Gastrocnemius medialis (tissue), 4 donors: ENCODE measurements around the gene CDR2. TPM values are rescaled to one million over a fixed set of nuclear protein-coding genes. Genes with fewer than 3 reads are reported as not detected.

Experiments
- ATAC-seq, 2 donors: fragments of 150-250 bp; one replicate each; pipeline ENCODE4 v1.9.1; 2016
- DNase-seq, 2 donors: peaks; one replicate each; pipeline ENCODE4 v3.0.0-alpha.2; 2019
- H3K27ac ChIP-seq, 4 donors: fragments of 200-600 bp; sonication (generic); 1 replicate in 1 of 4; 2 replicates in 3 of 4; pipeline ENCODE4 v1.5.1; 2016 to 2018; ENCODE audit warnings: mild to moderate bottlenecking in 2 of 4, moderate library complexity in 1 of 4
- H3K27me3 ChIP-seq, 3 donors: fragments of 200-600 bp; sonication (generic) in 2 of 3; 1 replicate in 1 of 3; 2 replicates in 2 of 3; pipeline versions ENCODE4 v1.5.1 to v1.6.0; 2016 to 2019; ENCODE audit warnings: mild to moderate bottlenecking in 1 of 3, moderate library complexity in 1 of 3
- H3K36me3 ChIP-seq, 2 donors: fragments of 200-600 bp; sonication (generic) in 1 of 2; one replicate each; pipeline ENCODE4 v1.5.1; 2017 to 2018
- H3K4me1 ChIP-seq, 2 donors: fragments of 200-600 bp; sonication (generic) in 1 of 2; one replicate each; pipeline ENCODE4 v1.5.1; 2016 to 2017; ENCODE audit warnings: mild to moderate bottlenecking in 2 of 2
- H3K4me3 ChIP-seq, 4 donors: fragments of 200-600 bp; sonication (generic) in 3 of 4; 1 replicate in 1 of 4; 2 replicates in 3 of 4; pipeline ENCODE4 v1.5.1; 2016 to 2019; ENCODE audit warnings: mild to moderate bottlenecking in 2 of 4
- H3K9me3 ChIP-seq, 3 donors: fragments of 200-600 bp; sonication (generic) in 2 of 3; 1 replicate in 1 of 3; 2 replicates in 2 of 3; pipeline ENCODE4 v1.5.1; 2016 to 2019
- POLR2A ChIP-seq, 2 donors: fragments of 450-650 bp; IDR thresholded peaks; one replicate each; pipeline ENCODE4 v1.6.1; 2017; ENCODE audit warnings: antibody characterized with exemption in 2 of 2, mild to moderate bottlenecking in 2 of 2, moderate library complexity in 2 of 2
- in situ Hi-C, 4 donors: fragments of 200-750 bp; cut with MboI; loops; one replicate each; pipeline versions ENCODE4 v1.15.0 to v1.8.0; 2017; ENCODE audit warnings: low sequenced_read_pairs in 4 of 4
- intact Hi-C: fragments of 100-400 bp; cut with DNase I; formaldehyde crosslinking; loops from one replicate; pipeline ENCODE4 v1.15.1; 2023; ENCODE audit warnings: low total_unique reads
- total RNA-seq, 4 donors: library from RNA; depleted of rRNA; stranded (reverse); fragments of >200 nt; gene quantifications; one replicate each; pipeline versions ENCODE4 v1.1.0 to v1.2.3, GENCODE V29; 2016
- TF ChIP-seq, protein P1 (sequence below), 5 experiments: fragments of 450-650 bp in 3 of 5; fragments of 200-600 bp in 2 of 5; sonication (generic) in 2 of 5; IDR thresholded peaks in 4 of 5; conservative IDR thresholded peaks in 1 of 5; 1 replicate in 4 of 5; 2 replicates in 1 of 5; pipeline ENCODE4 v1.5.1; 2016 to 2019; ENCODE audit warnings: antibody characterized with exemption in 5 of 5, mild to moderate bottlenecking in 3 of 5, moderate library complexity in 3 of 5

CDR2 gene
- total RNA-seq, 4 donors from 2014 or later = 4.1 to 7.6 (median 7.3) TPM

DNA sequence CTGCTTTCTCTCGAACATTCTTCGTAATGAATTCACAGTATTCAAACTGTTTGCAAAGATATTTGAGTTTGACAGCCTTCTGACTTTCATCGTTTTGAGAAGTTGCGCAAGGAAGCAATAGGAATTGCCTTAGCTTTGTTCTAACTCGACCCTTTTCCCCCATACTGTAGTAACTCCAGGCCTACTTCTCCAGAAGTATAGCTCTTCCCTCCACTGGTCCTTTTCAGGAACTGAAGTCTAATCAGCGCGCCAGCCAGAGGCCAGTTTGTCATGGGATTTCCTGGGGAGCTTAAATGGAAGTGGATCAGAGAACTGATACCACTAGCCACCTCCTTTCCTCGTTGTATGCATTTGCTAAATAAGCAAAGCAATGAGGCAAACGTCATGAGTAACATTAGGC lies 27.9 kb downstream of the CDR2 start:
- no peak overlapping the region for H3K27ac ChIP-seq
- intact Hi-C loops (no loop called here), in situ Hi-C loops (loop anchor here in 1 of 4 donors (25.0 kb wide), 1 partner anchor 1159 kb away; no protein-coding TSS in a partner anchor)
- TF ChIP-seq, protein P1, sequence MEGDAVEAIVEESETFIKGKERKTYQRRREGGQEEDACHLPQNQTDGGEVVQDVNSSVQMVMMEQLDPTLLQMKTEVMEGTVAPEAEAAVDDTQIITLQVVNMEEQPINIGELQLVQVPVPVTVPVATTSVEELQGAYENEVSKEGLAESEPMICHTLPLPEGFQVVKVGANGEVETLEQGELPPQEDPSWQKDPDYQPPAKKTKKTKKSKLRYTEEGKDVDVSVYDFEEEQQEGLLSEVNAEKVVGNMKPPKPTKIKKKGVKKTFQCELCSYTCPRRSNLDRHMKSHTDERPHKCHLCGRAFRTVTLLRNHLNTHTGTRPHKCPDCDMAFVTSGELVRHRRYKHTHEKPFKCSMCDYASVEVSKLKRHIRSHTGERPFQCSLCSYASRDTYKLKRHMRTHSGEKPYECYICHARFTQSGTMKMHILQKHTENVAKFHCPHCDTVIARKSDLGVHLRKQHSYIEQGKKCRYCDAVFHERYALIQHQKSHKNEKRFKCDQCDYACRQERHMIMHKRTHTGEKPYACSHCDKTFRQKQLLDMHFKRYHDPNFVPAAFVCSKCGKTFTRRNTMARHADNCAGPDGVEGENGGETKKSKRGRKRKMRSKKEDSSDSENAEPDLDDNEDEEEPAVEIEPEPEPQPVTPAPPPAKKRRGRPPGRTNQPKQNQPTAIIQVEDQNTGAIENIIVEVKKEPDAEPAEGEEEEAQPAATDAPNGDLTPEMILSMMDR (IDR thresholded peaks at IDR 0.05 in 4 of 5, conservative IDR thresholded peaks at IDR 0.05 in 1 of 5) = no peak
- TF ChIP-seq POLR2A (IDR thresholded peaks at IDR 0.05) = no peak
- H3K4me3 ChIP-seq = no peak overlapping the region
- H3K27me3 ChIP-seq = no peaks in the 10 kb centered on the region
- no peaks in the 10 kb centered on the region for H3K4me1 ChIP-seq
- H3K36me3 ChIP-seq = peaks cover 0 to 32% of the 10 kb centered on the region in 2 donors
- ATAC-seq (no peak), DNase-seq (no peak)
- H3K9me3 ChIP-seq = no peaks in the 10 kb centered on the region

DNA sequence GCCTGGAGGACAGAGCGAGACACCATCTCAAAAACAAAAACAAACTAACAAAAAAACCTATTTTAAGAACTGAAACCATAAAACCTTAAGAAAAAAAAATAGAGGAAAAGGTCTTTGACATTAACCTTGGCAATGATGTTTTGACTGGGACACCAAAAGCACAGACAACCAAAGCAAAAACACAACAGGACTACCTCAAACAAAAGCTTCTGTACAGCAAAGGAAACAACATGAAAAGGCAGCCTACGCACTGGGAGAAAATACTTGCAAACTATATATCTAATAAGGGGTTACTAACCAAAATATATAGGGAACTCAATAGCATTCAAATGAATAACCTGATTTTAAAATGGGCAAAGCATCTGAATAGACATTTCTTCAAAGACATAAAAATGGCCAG lies 32.3 kb downstream of the CDR2 start:
- no peak overlapping the region for H3K27ac ChIP-seq
- no peak for TF ChIP-seq POLR2A (IDR thresholded peaks at IDR 0.05)
- TF ChIP-seq, protein P1 (IDR thresholded peaks at IDR 0.05 in 4 of 5, conservative IDR thresholded peaks at IDR 0.05 in 1 of 5) = no peak
- H3K4me3 ChIP-seq = no peak overlapping the region
- peaks cover 0 to 3% (median 0%) of the 10 kb centered on the region in 3 donors for H3K9me3 ChIP-seq
- H3K27me3 ChIP-seq = no peaks in the 10 kb centered on the region
- peaks cover 0 to 10% of the 10 kb centered on the region in 2 donors for H3K36me3 ChIP-seq
- in situ Hi-C loops = loop anchor here in 1 of 4 donors (25.0 kb wide), 1 partner anchor 1155 kb away; no protein-coding TSS in a partner anchor
- no peak for ATAC-seq
- intact Hi-C loops = no loop called here
- no peaks in the 10 kb centered on the region for H3K4me1 ChIP-seq
- no peak for DNase-seq

DNA sequence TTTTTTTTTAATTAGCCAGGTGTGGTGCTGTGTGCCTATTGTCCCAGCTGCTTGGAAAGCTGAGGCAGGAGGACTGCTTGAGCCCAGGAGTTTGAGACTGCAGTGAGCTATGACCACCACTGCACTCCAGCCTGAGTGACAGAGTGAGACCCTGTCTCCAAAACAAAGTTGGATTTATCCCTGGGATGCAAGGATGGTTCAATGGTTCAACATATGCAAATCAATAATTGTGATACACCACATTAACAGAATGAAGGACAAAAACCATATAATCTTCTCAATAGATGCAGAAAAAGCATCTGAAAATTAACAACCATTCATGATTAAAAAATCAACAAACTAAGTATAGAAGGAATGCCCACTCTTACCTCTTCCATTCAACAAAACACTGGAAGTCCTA lies 33.5 kb downstream of the CDR2 start:
- Histone ChIP-seq H3K27me3 (no peaks in the 10 kb centered on the region), H3K36me3 (peaks cover 0 to 15% of the 10 kb centered on the region in 2 donors), H3K9me3 (peaks cover 0 to 5% (median 0%) of the 10 kb centered on the region in 3 donors), H3K4me1 (no peaks in the 10 kb centered on the region), H3K4me3 (no peak overlapping the region), H3K27ac (no peak overlapping the region)
- intact Hi-C loops = no loop called here
- TF ChIP-seq POLR2A (IDR thresholded peaks at IDR 0.05) = no peak
- TF ChIP-seq, protein P1 (IDR thresholded peaks at IDR 0.05 in 4 of 5, conservative IDR thresholded peaks at IDR 0.05 in 1 of 5) = no peak
- ATAC-seq = no peak
- in situ Hi-C loops = loop anchor here in 1 of 4 donors (25.0 kb wide), 1 partner anchor 1154 kb away; no protein-coding TSS in a partner anchor
- DNase-seq = no peak

DNA sequence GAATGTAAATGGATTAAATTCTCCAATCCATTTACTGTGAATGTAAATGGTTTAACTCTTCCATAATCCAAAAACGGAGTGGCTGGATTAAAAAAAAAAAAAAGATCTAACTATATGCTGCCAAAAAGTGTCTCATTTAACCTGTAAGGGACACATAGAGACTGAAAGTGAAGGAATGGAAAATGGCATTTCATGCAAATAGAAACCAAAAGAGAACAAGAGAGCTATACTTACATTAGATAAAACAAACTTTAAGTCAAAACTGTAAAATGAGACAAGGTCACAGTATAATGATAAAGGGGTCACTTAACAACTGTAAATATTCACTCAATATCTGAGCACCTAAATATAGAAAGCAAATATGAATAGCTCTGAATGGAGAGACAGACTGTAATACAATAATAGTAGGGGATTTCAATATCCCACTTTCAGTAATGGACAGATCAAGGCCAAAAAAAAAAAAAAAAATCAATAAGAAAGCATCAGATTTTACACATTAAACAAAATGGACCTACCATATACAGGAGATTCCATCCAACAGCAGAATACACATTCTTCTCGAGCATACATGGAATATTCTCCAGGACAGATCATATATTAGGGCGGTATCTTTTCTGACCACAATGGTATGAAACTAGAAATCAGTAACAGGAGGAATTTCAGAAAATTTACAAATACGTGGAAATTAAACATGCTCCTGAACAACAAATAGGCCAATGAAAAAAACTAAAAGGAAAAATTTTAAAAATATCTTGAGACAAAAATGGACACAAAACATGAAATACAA lies 36.4 kb downstream of the CDR2 start:
- H3K27ac ChIP-seq = no peak overlapping the region
- ATAC-seq = no peak
- in situ Hi-C loops (loop anchor here in 1 of 4 donors (25.0 kb wide), 1 partner anchor 1151 kb away; no protein-coding TSS in a partner anchor), intact Hi-C loops (no loop called here)
- no peaks in the 10 kb centered on the region for H3K27me3 ChIP-seq
- H3K9me3 ChIP-seq = peaks cover 0 to 5% (median 0%) of the 10 kb centered on the region in 3 donors
- no peak overlapping the region for H3K4me3 ChIP-seq
- H3K36me3 ChIP-seq = peaks cover 0 to 44% of the 10 kb centered on the region in 2 donors
- TF ChIP-seq, protein P1 (IDR thresholded peaks at IDR 0.05 in 4 of 5, conservative IDR thresholded peaks at IDR 0.05 in 1 of 5) = no peak
- no peak for TF ChIP-seq POLR2A (IDR thresholded peaks at IDR 0.05)
- no peak for DNase-seq
- H3K4me1 ChIP-seq = no peaks in the 10 kb centered on the region
